DND-41 (cell line): ENCODE data around the gene ZC3H13.

Source experiments
- CTCF ChIP-seq: IDR thresholded peaks from 2 replicates; pipeline ENCODE4 v1.5.1; 2012; ENCODE audit warnings: borderline replicate concordance, low read length, moderate library complexity, mild to moderate bottlenecking; ENCODE audit not compliant: poor library complexity, severe bottlenecking; ENCODE audit errors: extremely low read depth
- EZH2 ChIP-seq: IDR thresholded peaks from 3 replicates; pipeline ENCODE4 v1.6.1; 2012; ENCODE audit warnings: borderline replicate concordance, low read depth, mild to moderate bottlenecking, moderate library complexity, low read length, inconsistent platforms; ENCODE audit not compliant: severe bottlenecking

DNA sequence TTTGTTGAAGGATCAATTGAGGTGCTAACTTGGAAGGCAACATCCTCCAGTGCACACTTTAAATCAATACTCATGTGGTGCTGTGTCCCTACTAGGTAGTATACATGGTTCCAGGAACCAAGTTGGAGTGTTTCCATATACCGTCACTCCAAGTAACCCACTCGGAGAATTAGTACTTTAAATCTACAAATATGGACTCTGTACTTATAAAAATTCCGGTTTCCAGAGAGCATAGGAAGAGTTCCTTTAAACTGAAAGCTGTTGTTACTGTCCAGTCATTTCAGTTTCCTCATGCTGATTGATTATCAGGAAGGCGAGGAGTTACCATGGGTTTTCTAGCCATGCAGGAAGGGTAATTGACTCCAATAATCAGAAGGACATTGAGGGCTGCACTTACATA lies 45.1 kb upstream of the ZC3H13 start:
- TF ChIP-seq CTCF (no peak), EZH2 (no peak)
